Loucy (cell line): Measurements from ENCODE around the gene SNX21.

Source experiments
- EZH2phosphoT487 ChIP-seq: fragments of 200-600 bp; IDR thresholded peaks from 2 replicates; pipeline ENCODE4 v1.6.1; 2018; ENCODE audit warnings: antibody characterized with exemption, mild to moderate bottlenecking, moderate library complexity, borderline replicate concordance
- TF ChIP-seq, protein P1 (sequence below): fragments of 200-600 bp; sonication (generic); conservative IDR thresholded peaks from 2 replicates; pipeline ENCODE4 v1.5.1; 2014; ENCODE audit warnings: mild to moderate bottlenecking, antibody characterized with exemption, low read length

- no peak for TF ChIP-seq EZH2phosphoT487
- TF ChIP-seq, protein P1, sequence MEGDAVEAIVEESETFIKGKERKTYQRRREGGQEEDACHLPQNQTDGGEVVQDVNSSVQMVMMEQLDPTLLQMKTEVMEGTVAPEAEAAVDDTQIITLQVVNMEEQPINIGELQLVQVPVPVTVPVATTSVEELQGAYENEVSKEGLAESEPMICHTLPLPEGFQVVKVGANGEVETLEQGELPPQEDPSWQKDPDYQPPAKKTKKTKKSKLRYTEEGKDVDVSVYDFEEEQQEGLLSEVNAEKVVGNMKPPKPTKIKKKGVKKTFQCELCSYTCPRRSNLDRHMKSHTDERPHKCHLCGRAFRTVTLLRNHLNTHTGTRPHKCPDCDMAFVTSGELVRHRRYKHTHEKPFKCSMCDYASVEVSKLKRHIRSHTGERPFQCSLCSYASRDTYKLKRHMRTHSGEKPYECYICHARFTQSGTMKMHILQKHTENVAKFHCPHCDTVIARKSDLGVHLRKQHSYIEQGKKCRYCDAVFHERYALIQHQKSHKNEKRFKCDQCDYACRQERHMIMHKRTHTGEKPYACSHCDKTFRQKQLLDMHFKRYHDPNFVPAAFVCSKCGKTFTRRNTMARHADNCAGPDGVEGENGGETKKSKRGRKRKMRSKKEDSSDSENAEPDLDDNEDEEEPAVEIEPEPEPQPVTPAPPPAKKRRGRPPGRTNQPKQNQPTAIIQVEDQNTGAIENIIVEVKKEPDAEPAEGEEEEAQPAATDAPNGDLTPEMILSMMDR = peak; percentile 55
Measured at GRCh38 chr20:45823949-45824835, 9.4 kb upstream of the SNX21 start.
